Activated CD4-positive, CD25-positive, alpha-beta regulatory T cell (primary cell): Measurements from ENCODE around the gene CCSER2.

ENCODE experiments used
- DNase-seq, 4 experiments: peaks; one replicate each; lab custom pipeline; 2025; lab: John Stamatoyannopoulos, UW

The CCSER2 gene

DNA sequence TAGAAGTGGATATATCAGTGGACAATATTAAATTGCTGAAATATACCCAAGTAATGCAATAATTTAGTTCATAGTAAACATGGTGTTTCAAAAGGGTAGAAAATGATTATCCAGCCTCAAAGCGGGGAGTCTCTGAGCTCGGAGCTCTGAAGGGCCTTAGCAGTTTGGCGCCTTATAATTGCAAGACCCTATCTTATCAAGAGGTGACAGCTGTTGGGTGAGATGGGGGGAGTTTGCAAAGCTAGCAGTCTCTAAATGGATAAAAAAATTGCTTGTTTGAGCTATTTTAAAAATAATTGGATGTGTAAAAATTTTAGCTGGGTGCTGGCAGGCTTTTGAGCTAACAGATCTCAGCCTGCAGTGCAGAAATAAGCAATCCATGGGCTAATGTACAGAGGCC, 219.2 kb downstream of the CCSER2 start:
- no peak for DNase-seq

DNA sequence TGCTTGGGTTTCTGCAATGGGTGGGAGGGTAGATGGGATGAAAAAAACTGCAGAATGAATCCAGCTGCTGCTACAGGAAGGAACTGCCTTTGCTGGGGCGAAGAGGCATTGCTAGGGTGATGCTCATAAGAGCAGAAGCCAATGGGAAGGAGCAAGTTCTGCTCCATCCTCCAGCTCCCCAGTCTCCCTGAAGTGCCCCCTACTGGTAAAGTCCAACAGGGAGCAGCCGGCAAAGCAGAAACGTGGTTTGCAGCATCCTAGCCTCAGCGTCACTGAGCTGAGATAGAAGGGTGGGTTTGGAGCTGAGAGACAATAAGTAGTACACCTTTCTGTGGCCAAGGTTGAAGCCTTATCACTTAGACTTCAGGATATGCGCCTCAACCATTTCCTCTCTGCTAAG, 220.5 kb downstream of the CCSER2 start:
- no peak for DNase-seq

DNA sequence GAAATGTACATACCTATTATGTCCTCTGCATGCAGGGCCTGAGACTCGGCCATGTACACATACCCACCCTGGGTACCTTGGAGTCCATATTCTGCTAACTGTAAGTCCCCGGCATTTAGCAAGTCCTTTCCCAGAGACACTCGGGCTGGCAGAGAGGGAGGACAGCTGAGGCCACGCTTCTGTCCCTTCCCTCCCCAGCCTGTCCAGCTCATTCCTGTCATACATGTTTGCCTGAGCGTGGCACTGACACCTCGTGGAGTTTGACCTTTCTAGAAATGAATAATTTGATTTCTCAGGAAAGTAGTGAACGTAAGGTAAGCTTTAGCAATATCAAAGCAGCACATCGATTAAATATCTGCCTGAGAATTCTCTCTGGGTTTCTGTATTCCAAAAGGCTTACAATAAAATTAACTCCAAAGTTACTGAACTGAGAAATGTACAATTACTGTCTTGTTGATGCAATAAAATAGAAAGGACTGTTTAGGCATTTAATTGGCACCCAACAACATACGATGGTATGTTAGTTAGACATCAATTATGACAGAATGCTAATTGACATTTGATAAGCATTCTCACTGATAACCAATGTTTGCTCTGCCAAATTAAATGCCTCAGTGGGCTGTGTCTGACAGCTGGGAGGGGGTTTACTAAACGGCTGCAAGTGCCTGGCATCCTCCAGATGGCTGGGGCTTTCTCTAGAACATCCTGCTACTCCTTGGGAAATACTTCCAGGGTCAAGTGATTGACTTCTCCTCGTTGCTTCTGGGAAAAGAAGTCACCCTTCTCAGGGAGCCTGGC, 221.2 kb downstream of the CCSER2 start:
- no peak for DNase-seq

DNA sequence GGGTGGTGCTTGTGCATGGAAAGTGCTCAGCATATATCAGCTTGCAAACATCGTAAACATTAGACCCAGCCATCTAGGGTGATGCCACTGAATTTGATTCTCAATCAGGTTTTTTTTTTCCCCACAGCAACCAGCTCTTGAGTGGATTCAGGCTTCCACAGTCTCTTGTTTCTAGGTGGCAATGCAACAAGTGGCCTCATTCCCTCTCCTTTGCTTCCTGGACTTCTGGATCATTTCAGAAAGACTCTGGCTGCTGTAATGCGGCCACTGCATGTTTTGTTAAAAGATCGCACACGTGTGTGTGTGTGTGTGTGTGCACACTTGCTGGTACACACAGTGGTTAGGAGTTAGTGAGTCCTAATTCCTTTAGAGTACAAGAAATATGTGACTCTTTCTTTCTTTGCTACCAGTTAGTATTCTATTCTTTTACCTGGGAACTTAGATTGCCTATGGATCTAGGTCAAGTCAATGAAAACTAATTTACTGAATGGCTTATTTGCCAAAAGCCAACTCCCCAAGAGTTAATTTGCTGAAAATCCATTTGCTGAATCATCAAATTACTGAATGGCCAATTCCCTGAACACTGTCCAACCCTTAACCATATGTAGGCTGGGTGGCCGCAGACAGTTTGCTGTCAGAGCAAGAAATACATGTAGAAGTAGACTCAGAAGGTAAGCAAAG, 222.5 kb downstream of the CCSER2 start:
- no peak for DNase-seq

DNA sequence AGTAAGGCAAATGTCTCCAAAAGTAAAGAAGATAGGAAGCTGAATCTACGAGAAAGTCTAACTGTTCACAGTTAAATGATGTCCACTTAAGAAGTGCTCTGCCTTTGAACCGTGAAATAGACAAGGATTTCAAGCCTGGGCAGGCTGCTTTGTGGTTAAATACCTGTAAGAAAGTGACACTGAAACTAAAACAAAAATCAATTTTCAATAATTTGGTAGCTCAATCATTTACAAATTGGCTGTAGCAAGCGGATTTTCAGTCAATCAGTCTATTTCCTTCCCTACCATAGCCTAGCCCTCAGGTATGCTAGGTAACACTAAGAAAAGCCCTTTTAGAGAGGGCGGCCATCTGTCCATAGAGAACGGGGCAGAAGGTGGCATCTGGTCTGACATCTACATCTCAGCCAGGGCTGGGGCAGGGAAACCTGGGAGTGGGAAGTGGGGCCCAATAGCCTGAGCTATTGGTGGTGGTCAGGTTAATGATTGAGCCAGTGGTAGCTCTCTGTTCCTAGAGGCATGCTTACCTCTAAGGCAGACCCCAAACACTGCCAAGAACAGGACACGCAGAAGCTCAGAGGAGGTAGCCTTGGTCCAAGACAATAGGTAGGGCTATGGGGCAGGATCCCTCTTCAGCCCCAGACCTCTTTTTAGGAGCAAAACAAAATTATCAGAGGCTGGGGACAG, 223.2 kb downstream of the CCSER2 start:
- no peak for DNase-seq

DNA sequence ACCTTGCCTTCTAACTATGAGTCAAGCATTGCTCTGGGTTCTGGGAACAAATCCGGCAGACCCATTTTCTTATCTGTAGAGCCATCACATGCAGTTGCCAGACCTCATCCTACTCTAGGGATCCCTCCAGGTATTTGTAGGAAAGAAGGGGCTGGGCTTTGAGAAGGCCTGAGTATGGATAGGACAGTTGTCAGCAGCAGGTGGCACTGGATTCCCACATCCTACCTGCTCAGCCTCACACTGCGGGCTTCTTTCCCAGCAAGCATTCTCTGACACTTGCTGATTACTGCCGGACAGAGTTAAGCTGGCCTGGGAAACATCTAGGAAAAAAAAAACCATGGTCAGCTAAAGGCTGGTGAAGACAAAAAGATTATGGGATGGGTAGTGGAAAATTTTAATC, 224.1 kb downstream of the CCSER2 start:
- DNase-seq: no peak

DNA sequence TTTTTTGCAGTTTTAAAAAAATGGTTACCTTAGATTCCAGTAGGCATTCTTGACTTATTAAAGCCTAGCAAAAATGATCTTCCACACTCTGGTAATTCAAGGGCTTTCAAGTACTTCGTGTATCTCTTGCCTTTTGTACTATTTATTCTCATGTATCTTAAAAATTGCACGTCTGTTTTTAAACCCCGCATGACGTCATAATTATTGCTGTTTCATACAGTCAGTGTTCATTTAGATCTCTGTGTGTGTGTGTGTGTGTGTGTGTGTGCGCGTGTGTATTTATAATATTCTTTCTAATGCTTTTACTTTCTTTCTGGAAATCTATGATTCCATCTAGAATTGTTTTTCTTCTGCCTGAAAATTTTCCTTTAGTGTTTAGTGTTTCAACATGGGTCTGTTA, 234.2 kb downstream of the CCSER2 start:
- no peak for DNase-seq

DNA sequence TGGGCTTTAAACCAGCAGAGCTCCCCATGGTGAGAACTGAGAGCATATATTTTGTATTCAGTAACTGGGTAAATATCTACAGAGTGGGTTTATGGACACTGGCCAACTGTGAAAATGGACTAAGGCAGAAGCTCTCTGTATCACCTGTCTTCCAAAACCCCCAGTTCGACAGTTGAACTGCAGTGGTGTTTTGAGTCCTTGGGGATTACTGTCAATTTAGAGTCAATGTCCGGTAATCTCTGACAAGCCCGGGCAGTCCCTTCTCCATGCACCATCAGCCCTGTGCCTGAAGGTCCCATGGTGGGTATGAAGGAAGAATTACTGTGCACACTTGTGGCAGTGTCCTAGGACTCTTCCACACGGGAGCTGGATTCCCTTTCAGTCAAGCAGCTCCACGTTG, 235.0 kb downstream of the CCSER2 start:
- DNase-seq: no peak

DNA sequence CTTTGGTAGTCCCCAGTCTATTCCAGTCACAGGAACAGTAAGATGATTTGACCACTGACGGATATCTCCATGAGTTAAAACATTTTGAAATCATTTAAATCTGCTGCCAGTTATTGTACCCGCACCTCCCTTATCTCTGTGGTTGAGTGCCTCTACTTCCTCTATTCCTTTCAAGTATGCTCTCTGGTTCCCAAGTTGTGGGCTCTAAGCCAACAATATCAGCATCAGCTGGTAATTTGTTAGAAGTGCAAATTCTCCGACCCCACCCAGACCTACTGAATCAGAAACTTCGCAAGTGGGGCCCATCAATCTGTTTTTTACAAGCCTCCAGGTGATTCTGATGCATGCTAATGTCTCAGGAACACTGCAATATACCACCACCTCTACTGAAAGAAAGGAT, 235.5 kb downstream of the CCSER2 start:
- DNase-seq: no peak

DNA sequence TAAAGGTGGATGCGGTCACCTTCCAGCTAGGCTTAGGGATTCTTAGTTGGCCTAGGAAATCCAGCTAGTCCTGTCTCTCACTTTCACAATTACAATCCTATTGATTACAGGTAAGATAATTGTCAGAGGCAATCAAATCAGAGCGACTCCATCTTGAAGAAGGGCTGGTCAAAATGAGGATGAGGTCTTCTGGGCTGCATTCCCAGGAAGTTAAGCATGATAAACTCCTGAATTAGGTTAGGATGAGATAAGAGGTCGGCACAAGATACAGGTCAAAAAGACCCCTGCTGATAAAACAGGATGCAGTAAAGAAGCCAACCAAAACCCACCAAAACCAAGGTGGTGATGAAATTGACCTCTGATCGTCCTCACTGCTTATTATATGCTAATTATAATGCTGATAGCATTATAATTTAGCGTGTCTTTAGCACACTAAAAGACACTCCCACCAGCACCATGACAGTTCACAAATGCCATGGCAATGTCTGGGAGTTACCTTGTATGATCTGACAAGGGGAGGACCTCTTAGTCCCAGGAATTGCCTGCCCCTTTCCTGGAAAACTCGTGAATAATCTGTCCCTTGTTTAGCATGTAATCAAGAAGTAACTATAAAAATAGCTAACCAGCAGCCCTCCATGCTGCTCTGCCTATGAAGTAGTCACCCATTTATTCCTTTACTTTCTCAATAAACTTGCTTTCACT, 237.6 kb downstream of the CCSER2 start:
- no peak for DNase-seq

DNA sequence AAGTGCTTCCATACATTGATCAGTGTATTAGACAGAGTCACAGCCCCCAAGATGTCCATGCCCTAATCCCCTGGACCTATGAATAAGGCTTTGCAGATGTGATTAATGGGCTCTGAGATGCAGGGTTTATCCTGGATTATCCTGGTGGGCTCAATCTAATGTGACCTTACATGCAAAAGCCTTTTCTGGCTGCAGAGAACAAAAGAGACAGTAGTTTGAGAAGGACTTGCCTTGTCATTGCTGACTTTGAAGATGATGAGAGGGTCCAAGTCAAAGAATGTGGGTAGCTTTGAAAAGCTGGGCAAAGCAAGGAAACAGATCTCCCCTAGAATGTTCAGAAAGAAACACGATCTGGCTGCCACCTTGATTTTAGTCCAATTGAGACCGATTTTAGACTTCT, 238.7 kb downstream of the CCSER2 start:
- DNase-seq: no peak
